Epidermal melanocyte (primary cell): ENCODE measurements around the gene UBASH3B.
A peak's percentile ranks its signal among the peaks of the same experiment; 100 is the strongest.

Experiments
- DNase-seq: peaks from one replicate; pipeline ENCODE4 v3.0.0; 2011; ENCODE audit warnings: low spot score; ENCODE audit not compliant: insufficient read length

UBASH3B gene

DNA sequence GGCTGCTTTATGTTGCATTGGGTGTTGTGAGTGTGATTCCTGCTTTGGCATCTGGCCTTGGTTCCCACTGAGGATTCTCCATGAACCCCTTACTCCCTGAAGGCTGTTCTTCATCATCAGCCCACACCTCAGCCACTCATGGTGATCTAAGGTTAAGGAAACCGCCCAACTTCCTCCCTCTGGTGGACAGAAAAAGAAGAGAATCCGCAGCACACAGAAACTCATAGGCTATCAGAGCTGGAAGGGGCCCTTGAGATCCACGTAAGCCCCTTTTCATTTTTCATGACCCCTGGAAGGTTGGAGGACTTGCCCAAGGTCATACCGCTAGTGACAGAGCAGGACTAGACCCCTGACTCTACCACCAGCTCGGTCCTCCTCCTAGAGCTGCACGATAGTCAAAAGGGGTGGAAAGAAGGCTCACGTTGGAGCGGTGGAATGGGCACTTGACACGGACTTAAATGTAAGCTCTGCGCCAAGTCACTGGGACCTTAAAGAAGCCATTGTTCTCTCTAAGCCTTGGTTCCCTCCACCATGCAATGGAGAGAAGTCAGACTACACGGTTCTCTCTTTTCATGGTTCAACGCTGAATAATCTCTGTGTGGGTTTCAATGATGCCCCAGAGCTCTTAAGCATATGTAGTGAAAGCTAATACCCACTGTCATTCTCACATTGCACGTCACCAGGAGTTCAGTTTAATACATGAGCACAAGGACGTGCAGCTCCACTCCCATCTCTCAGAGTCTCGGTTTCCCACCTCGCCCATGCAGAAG, 99.2 kb downstream of the UBASH3B start:
- DNase-seq: peak; percentile 40

DNA sequence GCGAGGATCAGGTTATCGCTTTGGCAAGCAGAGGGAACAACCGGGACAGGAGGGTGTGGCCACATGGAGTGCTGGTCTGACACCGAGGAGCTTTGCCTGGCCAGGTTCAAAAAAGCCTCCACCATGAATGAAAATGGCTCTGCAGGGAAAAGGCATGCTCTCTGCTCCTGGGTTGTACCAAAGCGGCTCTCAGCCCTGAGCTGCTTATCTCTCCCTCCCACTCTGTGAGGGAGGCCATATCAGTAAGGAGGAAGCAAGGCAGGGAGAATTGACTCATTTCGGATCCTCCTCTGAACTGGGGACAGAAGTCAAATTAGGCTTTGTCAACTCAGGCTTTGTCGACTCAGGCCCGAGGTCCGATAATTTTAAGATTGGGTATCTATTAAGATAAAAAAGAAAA, 99.9 kb downstream of the UBASH3B start:
- no peak for DNase-seq

DNA sequence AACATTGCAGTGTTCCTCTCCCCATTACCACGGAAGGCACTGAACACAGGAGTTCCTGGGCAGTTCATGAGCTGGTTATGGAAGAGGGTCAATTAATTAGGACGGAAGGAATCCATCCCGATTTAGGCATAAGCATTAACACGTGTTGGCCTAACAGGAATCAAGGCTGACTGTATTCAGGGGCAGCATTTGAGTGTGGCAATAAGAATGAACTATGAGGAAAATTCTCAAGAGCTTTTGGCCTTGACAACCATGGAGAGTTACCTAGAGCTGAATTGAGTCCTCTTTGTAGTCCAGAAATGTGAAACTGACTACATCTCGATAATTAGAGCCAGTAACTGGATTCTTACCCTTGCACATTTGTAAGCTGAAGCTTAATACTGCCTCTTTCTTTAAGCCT, 100.4 kb downstream of the UBASH3B start:
- no peak for DNase-seq

DNA sequence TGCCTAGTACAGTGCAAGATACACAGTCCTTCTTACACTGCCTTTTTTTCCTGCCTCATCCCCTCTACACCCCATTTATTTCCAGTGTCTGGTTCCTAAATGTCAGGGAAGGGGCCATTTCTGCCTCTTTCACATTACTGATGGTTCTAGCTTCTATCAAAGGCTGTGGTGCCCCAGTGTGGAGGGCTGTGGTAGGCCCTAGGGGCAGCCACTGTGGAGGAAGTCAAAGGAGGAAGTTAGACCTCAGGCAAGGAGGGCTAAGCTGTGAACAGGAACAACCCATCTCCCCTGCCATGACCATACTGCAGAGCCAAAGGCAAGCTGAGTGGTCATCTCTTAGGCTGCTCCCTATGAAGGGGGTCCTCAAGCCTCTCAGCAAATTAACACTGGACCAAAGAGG, 100.9 kb downstream of the UBASH3B start:
- no peak for DNase-seq

DNA sequence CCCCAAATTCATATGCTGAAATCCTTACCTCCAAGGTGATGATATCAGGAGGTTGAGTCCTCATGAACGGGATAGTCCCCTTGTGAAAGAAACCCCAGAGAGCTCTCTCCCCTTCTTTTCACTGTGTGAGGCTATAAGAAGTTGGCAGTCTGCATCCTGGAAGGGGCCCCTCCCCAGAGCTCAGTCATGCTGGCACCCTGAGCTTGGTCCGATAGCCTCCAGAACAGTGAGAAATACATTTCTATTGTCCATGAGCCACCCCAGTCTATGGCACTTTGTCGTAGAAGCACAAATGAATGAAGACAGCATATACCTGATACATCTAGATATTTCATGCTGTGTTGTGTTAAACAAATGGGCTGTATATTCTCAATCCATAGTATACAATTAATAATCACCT, 101.7 kb downstream of the UBASH3B start:
- no peak for DNase-seq

DNA sequence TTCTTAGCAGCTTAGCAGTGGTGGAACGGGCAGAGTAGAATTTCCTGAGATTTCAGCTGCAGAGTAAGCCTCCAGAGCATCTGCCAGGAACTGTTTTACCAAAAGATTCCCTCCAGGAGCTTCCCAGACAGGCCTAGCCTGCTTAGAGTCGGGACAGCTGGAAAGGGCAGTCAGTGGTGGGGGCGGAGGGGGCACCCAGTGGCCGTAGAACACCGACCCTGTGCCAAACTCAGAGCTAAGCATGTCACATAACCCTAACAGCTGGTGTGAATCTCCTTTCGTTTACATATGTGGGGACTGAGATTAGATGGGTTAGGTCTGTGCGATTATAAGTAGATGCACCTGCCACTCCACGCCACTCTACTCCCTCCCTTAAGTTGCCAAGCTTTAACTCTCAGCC, 102.8 kb downstream of the UBASH3B start:
- DNase-seq: no peak

DNA sequence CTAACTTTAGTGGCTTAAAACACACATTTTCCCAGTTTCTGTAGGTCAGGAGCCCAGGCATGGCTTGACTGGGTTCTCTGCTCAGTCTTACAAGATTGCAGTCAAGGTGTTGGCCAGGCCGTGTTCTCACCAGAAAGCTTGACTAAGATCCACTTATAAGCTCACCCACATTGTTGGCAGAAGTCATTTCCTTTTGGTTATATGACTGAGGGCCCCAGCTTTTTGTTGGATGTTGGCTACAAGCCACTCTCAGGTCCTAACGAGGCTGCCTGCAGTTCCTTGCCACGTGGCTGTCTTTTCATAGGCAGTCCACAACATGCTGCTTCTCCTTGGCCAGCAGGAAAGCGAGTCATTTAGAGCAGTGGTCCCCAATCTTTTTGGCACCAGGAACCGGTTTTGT, 103.5 kb downstream of the UBASH3B start:
- no peak for DNase-seq

DNA sequence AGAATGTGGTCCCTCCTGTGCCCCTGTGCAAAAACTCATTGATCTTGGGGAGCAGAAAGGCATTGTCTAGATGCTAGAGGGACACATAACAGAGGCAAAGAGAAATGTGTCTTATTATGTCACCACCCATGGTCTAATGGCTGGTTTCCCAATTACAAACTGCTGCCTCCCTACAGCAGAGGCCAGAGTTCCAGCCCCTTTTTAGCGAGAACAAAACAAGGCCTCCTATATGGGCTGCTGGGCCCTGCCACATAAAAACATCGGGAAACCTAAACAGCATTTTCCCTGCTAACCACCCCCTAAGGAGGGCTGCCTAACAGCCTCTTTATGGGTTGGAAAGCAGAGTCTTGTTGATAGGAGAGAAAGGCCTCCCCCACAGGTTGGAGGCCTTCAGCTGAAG, 107.6 kb downstream of the UBASH3B start:
- DNase-seq: no peak

DNA sequence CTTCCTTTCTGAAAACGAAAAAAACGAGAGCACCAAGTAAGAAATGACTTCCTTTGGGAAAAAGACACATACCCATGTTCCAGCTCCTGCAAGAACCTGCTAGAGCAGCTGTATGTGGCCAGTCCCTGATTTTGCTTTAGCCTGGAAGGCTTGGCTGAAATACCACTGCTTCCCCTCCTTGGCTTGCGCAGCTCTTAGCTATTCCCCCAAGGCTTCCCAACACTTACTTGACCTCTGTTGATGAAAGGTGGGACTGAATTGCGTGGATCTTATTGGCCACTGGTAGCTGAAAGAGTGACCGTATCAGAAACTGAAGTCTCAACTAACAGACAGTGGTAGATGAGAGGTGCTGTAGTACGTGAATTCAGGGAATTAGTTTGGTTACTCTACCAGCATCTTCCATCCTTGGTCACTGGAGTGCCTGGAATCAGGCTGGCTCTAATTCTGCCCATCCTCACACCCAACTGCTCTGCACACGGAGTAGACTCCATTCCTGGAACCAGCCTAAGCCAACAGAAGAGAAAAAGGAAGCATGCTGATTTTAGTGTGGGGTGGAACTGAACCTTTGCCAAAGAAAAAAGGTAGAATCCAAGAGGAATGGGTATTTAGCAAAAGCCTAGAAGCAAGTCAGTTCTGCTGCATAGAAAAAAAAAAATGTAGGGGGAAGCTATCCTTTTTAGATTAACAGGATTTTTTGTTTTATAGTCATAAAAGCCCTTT, 109.0 kb downstream of the UBASH3B start:
- no peak for DNase-seq

DNA sequence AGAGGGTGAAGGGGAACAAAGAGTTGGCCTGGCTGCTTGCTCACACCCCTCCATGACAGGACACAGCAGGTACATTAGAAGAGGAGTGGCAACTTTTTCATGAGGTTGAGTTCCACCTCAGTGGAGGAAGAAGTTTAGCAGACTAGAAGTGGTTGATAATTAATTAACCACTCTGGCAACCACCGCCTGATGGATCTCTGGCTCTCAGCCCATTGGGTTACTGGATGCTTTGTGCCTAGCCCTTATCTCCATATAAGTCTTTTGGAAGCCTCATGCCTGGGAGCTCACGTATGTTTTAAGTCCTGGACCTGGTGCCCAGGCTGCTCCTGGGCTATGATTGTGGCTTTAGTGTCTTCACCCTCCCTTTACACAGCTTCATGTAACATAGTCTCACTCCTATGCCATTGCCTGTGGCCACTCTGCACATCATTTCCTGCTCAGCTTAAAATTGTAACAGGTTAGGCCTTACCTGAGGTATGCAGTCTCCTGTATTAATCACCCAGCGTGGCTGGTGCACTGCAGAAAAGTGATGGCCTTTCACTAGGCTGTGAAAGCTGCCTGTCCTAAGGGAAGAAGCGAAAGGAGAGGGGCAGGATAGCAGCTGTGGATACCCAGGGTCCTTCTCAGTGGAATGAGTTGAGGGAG, 110.1 kb downstream of the UBASH3B start:
- no peak for DNase-seq

DNA sequence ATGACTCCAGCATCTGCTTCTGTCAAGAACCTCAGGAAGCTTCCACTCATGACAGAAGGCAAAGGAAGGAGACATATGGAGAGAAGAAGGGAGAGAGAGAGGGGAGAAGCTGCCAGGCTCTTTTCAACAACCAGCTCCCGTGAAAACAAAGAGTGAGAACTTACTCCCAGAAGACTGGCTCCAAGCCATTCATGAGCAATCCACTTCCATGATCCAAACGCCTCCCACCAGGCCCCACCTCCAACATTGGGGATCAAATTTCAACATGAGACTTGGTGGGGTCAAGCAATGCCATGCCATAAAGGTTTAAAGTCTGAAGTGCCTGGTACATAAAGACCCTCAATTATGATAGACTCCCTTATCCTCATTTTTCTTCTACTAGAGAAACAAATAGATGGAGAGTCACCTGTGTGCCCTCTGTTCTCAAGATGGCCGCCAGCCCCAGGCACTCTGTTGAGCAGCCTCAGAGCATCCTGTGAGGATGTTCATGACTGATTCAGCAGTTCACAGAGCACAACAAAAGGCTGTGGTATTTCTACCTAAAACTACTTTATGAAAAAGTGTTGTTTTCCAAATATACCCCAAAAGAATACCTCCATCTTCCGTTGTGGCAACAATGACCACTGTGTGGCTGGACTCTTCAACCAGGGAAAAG, 113.7 kb downstream of the UBASH3B start:
- DNase-seq: no peak

DNA sequence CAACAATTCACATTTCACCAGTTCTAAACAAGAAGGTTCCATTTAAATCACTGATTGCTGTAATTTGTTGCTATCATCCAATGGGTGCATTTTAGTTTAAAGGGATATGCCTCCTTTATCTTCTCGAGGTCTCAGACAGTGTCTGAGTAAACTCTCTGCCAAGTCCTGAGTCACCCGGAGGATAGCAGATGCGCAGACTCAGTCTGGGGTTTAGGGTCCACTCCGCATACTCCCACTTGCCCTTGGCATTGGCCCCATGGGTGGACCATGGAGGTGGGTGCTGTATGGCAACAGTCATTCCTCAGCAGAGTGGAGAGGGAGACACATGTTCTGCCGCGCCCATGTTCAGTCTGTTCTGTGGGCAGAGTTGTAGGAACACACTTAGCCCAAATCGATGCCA, 117.4 kb downstream of the UBASH3B start:
- DNase-seq: no peak

DNA sequence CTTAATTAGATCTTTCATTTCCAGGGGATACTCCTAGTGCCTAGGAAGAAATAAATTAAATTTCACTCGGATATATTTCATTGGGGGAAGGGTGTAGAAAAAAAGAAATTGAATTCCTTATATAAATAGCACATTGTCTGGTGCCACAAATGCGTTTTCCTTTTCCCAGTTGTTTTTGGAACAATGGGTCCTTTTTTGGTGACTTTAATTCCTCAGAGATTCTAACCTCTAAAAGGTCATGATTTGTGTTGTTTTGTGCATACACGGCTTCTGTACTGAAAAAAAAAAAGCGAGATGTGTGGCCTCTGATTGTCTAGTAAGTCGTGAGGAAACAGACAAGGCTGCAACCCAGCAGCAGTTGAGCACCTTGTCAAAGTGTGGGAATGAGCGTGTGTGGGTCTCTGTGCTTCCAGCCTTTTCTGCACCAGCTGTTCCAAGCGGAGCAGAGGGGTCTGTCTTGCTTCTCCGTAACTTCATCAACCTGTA, 118.3 kb downstream of the UBASH3B start:
- no peak for DNase-seq

DNA sequence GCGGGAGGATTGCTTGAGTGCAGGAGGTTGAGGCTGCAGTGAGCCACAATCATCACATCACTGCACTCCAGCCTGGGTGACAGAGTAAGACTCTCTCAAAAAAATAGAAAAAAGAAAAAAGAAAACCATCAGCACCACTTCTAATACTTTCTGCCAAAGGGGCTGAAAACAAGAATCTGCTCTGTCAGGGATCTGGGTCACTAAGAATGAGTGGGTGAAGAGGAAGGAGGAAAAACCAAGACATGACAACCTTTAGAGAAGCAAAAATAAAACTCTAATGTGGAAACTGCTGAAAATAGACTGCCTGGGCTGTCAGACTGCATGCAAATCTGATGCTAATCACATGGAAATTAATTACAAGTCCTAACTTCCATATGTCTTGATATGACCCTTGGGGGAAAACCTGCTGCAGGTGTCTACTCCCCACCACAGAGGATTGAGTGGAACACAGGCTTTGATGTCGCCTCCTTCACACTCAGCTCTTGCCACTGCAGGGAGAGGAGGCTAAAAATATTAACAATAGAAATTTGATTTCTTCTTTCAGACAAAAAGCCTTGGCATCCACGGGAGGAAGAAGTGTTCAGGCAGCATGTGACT, 120.3 kb downstream of the UBASH3B start:
- DNase-seq: no peak

DNA sequence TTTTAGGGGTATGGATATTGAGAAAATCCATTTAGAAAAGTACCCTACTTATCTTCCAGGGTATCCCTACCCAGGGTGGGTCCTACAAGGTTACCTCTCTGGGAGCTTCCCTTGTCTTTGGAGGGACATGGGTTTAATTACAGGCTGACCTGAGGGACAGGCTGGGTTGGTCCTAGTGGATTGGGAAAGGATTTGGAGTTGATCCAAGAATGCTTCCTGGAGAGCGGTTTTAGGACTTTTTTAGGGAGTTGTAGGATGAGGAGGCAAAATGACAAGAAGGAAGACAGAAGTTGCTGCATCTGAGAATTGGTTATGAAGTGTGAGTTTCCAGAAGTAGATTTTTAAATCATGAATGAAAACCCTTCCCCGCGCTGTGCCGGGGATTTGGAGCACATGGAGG, 121.0 kb downstream of the UBASH3B start:
- no peak for DNase-seq

DNA sequence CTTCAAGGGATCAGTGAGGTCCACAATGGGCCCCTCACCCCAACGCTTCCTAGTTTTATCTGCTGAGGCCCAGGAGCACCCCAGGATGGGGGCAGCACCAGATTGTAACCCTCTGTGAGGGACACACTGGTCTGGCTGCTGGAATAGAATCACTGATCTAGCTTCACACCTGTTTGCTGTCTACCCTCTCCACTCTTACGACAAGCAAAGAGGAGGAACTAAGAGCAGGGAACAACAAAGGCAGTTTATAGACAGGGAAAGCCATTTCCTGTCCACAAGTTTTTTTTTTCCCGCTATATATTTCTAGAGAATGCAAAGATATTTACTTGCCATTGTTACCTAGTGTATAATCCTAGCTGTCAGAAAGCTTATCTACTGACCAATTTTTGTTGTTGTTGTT, 121.8 kb downstream of the UBASH3B start:
- DNase-seq: no peak

DNA sequence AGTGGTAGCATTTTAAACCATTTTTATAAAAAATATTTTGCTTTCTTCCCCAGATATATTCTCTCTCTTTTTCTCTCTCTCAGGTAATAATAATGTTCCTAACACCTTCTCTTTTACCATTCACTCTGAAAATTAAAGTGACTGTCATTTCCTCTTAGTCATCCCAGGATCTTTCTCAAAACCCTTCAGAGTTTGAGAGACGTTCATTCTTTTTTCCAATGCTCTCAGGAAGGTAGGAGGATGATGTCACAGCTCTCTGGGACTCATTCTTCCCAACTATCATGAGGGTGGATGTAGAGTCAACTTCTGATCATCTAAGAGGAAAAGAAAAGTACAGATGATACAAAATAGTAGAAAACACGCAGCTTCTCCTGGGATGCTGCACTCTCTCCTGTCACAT, 122.6 kb downstream of the UBASH3B start:
- DNase-seq: no peak

DNA sequence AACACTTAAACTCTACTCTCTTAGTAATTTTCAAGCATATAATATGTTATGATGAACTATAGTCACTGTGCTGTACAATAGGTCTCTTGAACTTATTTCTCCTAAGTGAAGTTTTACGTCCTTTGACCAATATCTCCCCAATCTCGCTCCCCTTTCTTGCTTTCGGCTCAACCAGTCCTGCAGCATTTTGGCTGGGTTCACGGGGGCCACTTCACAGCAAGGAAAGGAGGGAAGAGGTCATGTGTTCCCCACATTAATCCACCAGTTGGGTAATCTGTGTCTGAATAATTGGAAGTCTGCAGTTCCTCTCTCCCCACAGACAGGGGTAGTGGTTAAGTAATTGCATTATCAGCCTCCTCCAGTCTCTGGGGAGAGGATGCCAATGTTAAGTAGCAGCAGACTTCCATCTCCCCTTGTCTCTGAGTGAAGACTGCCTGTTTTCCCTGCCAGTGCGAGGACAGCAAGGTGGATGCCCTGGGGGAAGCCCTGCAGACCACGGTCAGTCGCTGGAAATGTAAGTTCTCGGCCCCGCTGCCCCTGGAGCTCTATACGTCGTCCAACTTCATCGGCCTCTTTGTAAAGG, 123.6 kb downstream of the UBASH3B start:
- DNase-seq: no peak

DNA sequence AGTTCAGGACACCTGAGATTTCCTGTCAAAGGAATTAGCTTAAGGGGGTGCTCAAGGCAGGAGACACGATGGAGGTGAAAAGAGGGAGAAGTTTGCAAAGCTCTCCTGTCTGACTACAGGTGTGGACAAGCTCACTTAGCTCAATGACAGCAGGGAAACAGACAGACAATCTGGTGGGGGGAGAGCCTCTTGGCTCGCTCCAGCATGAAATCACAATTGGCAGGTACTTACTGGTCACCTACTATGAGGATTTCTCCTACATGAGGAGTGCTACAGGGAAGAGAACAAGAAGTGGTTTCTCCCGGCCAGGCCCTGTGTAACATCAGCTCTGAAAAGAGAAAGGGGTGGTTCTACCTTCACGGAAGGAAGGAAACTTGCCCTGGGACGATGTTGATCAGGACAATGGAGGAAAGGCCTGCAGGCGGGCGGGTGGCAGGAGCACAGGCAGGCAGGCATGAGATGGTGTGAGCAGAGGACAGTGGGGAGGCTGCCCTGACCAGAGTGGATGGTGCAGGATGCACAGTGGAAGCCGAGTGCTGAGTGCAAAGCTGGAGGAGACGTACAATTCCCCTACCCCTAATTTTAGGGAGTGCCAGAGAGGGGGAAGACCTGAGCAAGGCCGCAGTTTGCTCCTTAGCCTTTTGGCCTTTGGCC, 124.9 kb downstream of the UBASH3B start:
- no peak for DNase-seq

DNA sequence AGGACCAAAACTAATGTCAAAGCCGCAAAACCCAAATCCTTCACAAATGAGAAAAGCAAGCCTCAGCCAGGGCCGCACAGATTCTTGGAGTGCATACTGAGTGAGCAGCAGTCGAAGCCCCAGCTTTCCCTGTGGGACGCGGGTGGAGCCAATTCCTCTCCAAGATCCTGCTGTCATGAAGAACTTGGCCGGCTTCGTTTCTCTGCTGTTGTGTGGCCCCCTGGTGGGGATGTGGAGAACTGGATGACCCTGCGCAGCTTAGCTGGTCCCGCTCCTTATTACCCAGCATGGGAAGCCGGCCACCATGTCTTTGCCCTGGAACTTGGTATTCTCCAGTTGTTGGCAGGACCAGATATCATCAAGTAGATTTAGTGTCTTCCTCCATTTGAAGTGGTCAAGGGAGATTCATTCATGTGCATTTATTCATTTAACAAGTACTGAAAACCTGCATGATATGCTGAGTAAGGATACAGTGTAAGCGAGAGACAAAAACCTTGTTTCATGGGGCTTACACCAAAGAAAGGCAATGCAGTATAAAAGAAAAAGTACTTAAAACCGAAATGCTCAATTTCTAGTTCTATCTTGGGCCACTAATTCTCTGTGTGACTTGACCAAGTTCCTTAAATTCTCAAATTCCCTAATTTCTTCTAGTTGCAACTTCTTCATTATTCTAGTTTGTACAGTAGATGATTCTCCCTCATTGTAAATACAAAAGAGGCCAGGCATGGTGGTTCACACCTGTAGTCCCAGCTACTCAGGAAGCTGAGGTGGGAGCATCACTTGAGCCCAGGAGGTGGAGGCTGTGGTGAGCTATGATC, 126.1 kb downstream of the UBASH3B start:
- peak; percentile 91 for DNase-seq
